Measurements from ENCODE around the gene SLC16A13. TPM values are rescaled to one million over a fixed set of nuclear protein-coding genes. Genes with fewer than 3 reads are reported as not detected.

SLC16A13 gene
- total RNA-seq, 2 donors from 2014 or later = 0.56 TPM; not detected in 1

DNA sequence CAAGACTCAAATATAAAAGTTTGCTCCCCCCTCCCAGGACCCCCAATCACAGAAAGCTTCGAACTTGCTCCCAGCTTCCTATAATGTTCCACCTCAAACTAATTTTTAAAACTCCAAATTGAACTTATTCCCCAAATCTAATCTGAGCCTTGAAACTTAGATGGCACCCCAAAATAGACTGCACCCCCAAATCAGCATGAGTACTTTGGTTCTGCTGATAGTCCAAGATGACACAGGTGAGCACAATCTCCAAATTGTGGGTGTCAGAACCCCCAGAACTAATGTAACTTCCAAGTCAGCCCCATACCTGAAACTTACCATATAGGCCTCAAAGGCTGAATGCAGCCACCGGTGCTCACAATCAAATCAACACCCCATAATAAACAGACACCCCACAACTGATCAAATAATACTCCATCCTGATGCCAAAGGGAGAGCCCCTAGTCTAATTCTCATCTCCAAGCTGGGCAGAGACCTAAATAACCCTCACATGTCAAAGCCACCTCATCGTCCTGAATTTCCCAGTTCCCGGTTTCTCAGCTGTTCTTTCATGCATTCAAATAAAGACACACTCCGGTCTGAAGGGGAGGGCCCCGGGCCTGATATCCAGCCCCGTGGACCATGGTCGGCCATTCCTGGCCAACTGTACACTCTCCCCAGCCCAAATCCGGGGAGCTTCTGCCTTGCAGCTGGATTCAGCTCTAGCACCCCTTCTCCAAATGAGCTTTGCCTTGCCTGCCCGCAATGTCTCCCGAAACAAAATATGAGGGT is 14.7 kb upstream of the SLC16A13 start:
- TF ChIP-seq, protein P1, sequence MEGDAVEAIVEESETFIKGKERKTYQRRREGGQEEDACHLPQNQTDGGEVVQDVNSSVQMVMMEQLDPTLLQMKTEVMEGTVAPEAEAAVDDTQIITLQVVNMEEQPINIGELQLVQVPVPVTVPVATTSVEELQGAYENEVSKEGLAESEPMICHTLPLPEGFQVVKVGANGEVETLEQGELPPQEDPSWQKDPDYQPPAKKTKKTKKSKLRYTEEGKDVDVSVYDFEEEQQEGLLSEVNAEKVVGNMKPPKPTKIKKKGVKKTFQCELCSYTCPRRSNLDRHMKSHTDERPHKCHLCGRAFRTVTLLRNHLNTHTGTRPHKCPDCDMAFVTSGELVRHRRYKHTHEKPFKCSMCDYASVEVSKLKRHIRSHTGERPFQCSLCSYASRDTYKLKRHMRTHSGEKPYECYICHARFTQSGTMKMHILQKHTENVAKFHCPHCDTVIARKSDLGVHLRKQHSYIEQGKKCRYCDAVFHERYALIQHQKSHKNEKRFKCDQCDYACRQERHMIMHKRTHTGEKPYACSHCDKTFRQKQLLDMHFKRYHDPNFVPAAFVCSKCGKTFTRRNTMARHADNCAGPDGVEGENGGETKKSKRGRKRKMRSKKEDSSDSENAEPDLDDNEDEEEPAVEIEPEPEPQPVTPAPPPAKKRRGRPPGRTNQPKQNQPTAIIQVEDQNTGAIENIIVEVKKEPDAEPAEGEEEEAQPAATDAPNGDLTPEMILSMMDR (IDR thresholded peaks at IDR 0.05) = no peak
- Histone ChIP-seq H3K4me3 (no peak overlapping the region), H3K4me1 (ENCODE audit: control insufficient read depth in 1 of 2, low read depth in 2 of 2) (peaks cover 8 to 52% of the 10 kb centered on the region in 2 donors), H3K27me3 (replicated peaks; ENCODE audit: insufficient read depth) (peaks cover 12% of the 10 kb centered on the region), H3K36me3 (no peaks in the 10 kb centered on the region), H3K9me3 (no peaks in the 10 kb centered on the region), H3K27ac (peak overlapping the region; percentile 24 to 25)
- ATAC-seq (ENCODE audit: insufficient number of reproducible peaks, low FRiP score, low read depth) (no peak), DNase-seq (ENCODE audit: low spot score) (no peak)

DNA sequence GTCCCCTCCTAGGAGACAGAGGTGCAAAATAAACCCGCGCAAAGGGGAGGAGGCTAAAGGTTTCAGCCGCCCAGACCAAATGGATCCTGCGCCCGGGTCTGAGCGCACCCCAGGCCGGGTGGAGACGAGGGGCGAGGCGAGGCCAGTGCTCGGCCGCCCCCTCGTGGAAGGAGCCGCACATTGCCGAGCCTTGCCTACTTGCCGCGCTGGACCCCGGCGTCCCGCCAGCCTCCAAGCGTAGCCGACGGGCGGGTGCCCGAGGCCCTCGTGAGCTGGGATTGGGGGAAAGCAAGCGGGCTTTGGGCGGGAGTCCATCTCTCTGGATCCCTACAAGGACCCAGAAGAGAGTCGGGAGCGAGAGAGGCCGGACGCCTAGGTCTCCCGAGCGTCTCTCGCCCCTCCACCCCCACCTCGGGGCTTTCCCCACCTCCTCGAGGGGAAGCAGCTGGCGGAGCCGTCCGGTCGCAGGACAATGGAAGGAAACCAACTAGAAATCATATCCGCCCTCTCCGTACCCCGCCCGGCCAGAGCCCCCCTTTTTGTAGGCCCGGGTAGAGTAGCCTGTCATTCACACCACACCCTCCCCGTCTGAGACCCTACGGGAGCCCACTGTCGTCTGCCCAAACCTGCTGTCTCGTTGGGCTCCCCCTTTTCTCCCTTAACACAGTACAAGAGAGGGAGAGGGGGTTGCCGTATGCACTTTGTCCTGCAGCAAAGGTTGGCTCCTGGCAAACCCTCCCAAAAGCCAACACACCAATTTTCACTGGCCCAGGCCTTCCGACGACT is 13.6 kb upstream of the SLC16A13 start:
- peak overlapping the region; percentile 66 for H3K4me3 ChIP-seq
- H3K9me3 ChIP-seq = no peaks in the 10 kb centered on the region
- peaks cover 7 to 41% of the 10 kb centered on the region in 2 donors for H3K4me1 ChIP-seq (ENCODE audit: control insufficient read depth in 1 of 2, low read depth in 2 of 2)

DNA sequence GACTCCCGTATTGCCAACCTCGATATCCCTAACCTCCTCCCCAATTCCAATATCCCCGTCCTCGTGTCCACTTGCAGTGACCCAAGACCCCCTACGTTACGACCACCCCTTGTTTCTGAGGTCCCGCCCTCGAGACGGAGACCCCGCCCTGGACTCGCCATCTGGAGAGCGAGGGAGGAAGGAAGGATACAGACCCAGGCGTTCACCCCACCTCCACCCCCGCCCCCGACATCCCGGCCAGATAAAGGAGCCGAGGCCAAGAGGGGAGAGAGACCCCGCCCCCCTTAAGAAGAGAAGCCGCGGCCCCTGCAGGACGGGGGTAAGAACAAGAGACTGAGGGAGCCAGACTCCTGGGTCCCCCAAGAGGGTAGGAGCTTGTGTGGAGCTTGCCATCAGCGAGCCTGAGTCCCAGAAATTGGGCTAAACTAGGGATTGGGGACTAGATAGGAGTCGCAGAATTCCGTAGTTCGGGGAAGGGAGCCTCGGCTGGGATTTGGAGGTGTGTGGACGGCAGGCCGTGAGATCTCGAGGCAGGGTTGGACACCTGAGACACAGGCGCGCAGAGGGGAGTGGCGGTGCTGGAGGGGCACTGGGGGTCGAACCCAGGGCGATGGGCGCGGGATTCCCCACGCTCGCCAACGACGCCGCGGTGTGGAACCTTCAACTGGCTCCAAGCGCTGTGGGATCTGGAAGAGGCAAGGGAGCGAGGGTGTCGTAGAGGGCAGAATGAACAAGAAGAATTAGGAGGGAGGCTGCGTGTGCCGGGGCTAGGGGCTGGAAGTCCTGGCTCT is 12.8 kb upstream of the SLC16A13 start, which contains the start of gene BCL6B:
Gene BCL6B (plus strand): TSS at position 270 of the 791 bp plus-strand sequence. CDS start 622 bp downstream, outside the sequence.
- ATAC-seq (ENCODE audit: insufficient number of reproducible peaks, low FRiP score, low read depth) (no peak), DNase-seq (ENCODE audit: low spot score) (no peak)
- Histone ChIP-seq H3K4me1 (ENCODE audit: control insufficient read depth in 1 of 2, low read depth in 2 of 2) (peaks cover 4 to 33% of the 10 kb centered on the region in 2 donors), H3K27me3 (replicated peaks; ENCODE audit: insufficient read depth) (peaks cover 12% of the 10 kb centered on the region), H3K9me3 (no peaks in the 10 kb centered on the region), H3K36me3 (no peaks in the 10 kb centered on the region), H3K27ac (peak within 1 kb of the TSS; percentile 24 to 44), H3K4me3 (peak within 1 kb of the TSS; percentile 66)
- TF ChIP-seq, protein P1 (IDR thresholded peaks at IDR 0.05) = no peak

More for the DNA sequence above, 13.6 kb upstream of the SLC16A13 start:
- Histone ChIP-seq H3K36me3 (no peaks in the 10 kb centered on the region), H3K27me3 (replicated peaks; ENCODE audit: insufficient read depth) (peaks cover 12% of the 10 kb centered on the region), H3K27ac (peak overlapping the region; percentile 24 to 44)
- DNase-seq (ENCODE audit: low spot score) = no peak
- TF ChIP-seq, protein P1 (IDR thresholded peaks at IDR 0.05) = peak; percentile 96
- no peak for ATAC-seq (ENCODE audit: insufficient number of reproducible peaks, low FRiP score, low read depth)

DNA sequence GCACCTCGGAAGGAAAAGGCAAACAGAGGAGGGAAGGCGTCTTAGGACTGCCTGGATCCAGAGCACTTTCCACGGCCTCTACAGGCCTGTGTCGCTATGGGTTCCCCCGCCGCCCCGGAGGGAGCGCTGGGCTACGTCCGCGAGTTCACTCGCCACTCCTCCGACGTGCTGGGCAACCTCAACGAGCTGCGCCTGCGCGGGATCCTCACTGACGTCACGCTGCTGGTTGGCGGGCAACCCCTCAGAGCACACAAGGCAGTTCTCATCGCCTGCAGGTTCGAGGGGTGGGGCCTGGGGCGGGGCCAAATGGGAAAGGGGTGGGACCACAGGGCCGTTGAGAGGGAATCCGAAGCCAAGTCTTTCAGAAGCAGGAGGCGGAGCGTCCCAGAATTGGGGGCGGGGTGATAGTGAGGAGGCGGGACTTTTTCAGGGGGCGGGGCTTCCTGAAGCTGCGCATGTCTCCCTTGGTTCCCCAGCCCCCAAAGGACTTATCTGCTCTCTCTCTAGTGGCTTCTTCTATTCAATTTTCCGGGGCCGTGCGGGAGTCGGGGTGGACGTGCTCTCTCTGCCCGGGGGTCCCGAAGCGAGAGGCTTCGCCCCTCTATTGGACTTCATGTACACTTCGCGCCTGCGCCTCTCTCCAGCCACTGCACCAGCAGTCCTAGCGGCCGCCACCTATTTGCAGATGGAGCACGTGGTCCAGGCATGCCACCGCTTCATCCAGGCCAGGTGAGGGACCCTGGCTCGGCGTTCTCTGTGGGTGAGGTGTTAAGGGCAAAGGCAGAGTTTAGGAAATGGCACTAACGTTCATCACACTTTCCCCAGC is 12.0 kb upstream of the SLC16A13 start:
- TF ChIP-seq, protein P1 (IDR thresholded peaks at IDR 0.05) = no peak
- Histone ChIP-seq H3K4me1 (ENCODE audit: control insufficient read depth in 1 of 2, low read depth in 2 of 2) (peaks cover 4 to 27% of the 10 kb centered on the region in 2 donors), H3K36me3 (no peaks in the 10 kb centered on the region), H3K9me3 (no peaks in the 10 kb centered on the region), H3K27ac (peak overlapping the region in 1 of 2 donors; percentile 15), H3K4me3 (peak overlapping the region; percentile 48), H3K27me3 (replicated peaks; ENCODE audit: insufficient read depth) (peaks cover 12% of the 10 kb centered on the region)
- peak; percentile 23 for ATAC-seq (ENCODE audit: insufficient number of reproducible peaks, low FRiP score, low read depth)
- no peak for DNase-seq (ENCODE audit: low spot score)

Data from thoracic aorta (tissue), 2 donors.